Left cardiac atrium (tissue), 4 donors: ENCODE data around the gene OPTN. TPM values are rescaled to one million over a fixed set of nuclear protein-coding genes. Genes with fewer than 3 reads are reported as not detected.
A peak's percentile ranks its signal among the peaks of the same experiment; 100 is the strongest.
"Not testable (repeated sequence)": the region's sequence is repeated elsewhere in the genome, so short reads cannot be mapped to it uniquely, and the experiment has no call there.

Experiments
- ATAC-seq, 2 donors: fragments of 200-7000 bp; cut with Tn5 transposase; one replicate each; pipeline ENCODE4 v1.9.1; 2020; ENCODE audit warnings: mild to moderate bottlenecking in 2 of 2, moderate library complexity in 2 of 2
- DNase-seq: peaks from one replicate; pipeline ENCODE4 v3.0.0-alpha.2; 2020
- intact Hi-C, 2 donors: fragments of 100-400 bp; cut with DNase I; formaldehyde crosslinking; loops; one replicate each; pipeline versions ENCODE4 v1.14.1 to v1.15.1; 2022 to 2023
- total RNA-seq, 2 donors: library from RNA; stranded (reverse); fragmentation: NEBNext Ultra II Directional; extraction: Animal tissue kit (Norgen Biotek cat#: 25700); gene quantifications; one replicate each; pipeline ENCODE4 v1.2.1, GENCODE V29; 2021
- donor health status: DM: no; HTN: yes; CAD: no.
- donor health status: DM: no; HTN: yes; CAD: no; lungs with severe emphysema.
- donor health status: DM: yes; HTN: yes; CAD: no.
- donor health status: Dilated cardiomyopathy.

The OPTN gene
- total RNA-seq, 2 donors from 2014 or later = 95.1 to 123 TPM

DNA sequence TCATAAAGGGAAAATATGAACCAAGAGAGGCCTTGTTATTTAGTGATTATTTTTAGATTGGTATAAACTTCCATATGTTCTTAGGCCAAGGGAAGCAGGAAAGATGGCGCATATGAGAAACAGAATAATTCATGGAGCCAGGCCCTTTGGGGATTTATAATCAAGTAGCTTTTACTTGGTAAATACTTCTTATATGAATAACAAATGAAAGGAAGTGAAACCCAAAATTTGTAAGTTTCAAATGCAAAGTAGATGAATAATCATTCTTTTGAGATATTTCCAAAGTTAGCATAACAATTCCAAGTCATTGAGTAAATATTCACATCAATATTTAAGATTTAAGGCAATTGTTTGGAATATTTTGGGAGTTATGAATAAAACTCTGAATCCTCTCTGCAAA lies 13.9 kb upstream of the OPTN start:
- intact Hi-C loops = no loop called here
- ATAC-seq = no peak
- no peak for DNase-seq

DNA sequence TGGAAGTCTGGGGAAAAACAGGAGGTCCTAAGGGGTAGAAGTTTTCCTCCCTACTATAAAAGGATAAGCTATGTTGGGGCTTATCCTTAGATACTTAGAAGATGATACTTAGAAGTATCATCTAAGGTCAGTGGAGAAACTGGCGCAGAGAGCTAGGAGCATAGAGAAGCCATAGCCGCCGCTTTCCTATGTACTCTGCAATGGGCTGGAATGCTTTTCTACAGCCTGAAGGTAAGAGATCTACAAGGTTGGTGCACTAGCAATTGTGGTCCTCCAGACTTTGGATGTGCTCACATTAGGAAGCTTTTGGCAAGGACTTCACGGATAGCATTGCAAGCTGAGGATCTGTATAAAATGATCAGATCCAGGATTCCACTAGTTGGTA lies 12.4 kb upstream of the OPTN start:
- intact Hi-C loops = no loop called here
- ATAC-seq (no peak), DNase-seq (no peak)

DNA sequence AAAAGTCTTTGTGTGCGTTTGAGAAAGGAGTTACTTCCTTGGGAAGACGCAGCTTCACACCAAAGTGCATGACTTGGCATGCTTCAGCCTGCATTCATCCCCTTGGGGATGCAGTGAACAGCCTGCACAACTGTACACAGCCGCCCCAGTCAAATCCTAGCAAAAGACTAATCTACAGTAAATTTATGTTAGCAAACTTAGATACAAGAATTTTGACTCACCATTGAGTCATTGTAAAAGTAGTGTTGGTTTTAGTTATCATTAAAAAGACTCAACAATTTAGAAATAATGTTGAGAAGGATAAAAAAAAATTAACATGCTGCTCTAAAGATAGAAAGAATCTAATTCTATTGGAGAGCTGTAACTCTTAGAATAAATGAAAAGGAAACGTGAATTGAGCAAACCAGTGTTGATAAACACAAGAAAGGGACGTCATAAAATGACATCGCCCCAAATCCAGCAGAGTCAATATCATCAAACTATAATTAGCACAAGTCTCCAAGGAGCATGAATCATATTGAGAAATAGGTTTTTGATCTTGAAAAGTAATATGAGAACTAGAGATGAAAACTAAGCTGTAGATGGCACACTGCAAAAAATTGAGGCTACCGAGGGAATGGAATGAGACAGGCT lies 11.9 kb upstream of the OPTN start:
- no peak for DNase-seq
- intact Hi-C loops = no loop called here
- ATAC-seq = no peak

DNA sequence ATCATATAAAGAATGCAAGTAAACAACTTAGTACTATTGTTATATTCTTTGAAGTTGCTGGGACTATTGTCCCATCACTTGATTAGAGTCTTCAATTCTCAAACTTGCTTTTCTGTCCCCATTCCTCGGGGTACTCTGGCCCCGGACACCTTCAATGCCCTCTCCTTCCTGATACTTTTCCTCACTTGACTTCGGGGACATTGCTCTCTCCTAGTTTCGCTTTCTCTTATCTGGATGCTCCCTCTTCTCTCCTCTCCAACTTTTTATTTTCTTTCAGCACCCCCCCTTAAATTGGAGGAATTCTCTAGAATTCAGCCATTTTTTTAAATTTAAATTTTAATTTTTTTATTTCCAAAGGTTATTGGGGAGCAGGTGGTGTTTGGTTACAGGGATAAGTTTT lies 10.6 kb upstream of the OPTN start:
- ATAC-seq = no peak
- intact Hi-C loops = no loop called here
- no peak for DNase-seq

DNA sequence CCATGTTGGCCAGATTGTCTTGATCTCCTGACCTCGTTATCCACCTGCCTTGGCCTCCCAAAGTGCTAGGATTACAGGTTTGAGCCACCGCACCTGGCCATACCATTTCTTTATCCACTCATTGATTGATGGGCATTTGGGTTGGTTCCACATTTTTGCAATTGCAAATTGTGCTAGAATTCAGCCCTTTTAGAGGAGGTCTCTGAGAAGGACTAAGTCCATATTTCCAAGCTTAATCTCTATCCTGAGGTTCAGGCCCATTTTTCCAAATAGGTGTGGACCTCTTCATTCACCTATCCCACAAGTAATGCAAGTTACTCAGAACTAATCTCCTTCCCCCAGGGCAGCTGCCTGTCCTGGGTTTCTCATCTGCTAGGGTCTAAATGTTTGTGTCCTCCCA lies 9.7 kb upstream of the OPTN start:
- DNase-seq (no peak), ATAC-seq (no peak)
- intact Hi-C loops = no loop called here

DNA sequence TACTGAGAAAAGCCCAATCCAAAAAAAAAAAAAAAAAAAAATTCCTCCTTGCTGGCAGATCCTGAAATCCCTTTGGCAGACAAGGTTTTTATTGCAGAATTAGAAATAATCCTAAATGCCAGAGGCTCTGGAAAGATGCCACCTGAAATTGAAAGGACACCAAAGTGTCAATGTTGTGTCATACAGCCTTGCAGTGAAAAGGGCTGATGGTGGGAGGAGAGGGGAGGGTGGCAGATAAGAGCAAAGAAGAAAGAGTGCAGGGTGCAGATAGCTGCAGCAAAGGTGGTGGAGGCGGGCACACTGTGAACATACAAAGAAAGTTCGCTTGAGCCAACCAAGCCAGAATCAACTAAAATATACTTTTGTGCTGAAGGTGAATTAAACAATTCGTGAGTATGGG lies 8.2 kb upstream of the OPTN start:
- ATAC-seq (peak; percentile 36 to 50), DNase-seq (no peak)
- intact Hi-C loops = no loop called here

DNA sequence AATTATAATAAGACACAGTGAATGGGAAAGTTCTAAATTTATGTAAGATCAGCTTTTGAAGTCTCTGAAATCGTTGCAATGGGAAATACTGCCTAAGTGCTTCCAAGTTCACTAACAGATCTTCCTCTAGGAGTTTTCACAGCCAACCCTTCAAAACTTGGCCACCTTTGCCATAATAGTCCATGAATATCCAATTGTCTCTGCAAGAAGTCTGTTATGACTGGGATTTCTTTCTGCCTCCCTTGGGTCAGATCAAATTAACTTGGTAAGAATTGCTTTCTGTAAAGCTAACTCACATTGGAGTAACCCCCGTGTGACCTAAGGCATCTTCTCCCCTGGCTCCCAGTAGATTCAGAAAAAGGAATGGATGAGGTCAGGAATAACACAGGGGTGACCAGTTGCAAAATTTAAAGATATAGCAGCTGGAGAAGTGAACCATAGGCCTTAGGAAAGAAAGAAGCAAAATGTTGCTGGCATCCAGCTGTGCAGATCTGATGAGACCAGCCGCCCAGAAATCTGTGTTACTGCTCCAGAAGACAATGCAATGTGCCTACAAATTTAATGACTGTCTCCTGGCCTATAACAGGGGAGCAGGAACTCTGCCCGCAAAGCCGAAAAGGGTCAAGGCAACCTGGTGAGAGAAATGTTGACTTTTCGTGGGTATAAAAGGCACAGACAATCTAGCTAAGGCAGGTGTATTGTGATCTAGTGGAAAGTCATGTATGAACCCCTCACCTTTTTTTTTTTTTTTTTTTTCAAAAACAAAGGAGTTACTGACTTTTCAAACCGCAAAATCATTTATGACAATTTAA lies 7.5 kb upstream of the OPTN start:
- no peak for DNase-seq
- intact Hi-C loops = no loop called here
- ATAC-seq = peak; percentile 61 to 62

DNA sequence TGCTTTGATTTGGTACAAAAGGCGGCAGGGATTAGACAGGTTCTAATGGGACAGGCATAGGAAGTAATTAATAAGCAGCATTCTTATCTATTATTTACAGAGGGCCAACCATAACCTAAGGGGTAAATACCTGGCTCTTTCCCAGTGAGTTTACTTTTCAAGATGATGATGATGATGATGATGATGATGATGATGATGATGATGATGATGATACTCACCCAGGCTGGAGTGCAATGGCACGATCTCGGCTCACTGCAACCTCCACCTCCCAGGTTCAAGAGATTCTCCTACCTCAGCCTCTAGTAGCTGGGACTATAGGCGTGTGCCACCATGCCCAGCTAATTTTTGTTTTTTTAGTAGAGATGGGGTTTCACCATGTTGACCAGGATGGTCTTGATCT lies 5.9 kb upstream of the OPTN start:
- ATAC-seq, intact Hi-C loops, DNase-seq: not testable (repeated sequence)

DNA sequence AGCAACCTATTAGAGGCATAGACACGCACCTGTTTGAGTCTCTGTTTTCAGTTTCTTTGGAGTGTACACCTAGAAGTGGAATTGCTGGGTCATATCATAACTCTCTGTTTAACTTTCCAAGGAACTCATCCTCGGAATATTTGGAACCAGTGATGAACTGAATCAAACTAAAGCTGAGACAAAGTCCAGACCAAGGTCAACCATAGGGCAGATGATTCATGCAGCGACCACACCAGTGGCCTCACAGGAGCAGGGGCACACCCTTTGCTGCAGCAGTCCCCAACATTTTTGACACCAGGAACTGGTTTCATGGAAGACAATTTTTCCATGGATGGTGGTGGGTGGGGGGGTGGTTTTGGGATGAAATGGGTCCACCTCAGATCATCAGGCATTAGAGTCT lies 4.9 kb upstream of the OPTN start:
- ATAC-seq (no peak), DNase-seq (no peak)
- intact Hi-C loops = no loop called here

DNA sequence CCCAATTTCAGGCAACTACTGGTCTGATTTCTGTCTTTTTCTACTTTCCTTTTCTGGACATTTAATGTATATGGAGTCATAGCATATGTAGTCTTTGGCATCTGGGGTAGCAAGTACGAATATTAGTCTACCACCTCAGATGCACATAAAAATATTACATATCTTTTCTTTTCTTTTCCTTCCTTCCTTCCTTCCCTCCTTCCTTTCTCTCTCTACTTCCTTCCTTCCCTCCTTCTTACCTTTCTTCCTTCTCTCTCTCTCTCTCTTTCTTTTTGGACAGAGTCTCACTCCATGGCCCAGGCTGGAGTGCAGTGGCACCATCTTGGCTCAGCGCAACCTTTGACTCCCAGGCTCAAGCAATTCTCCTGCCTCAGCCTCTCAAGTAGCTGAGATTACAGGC lies 4.0 kb upstream of the OPTN start:
- intact Hi-C loops = no loop called here
- ATAC-seq (no peak), DNase-seq (no peak)

DNA sequence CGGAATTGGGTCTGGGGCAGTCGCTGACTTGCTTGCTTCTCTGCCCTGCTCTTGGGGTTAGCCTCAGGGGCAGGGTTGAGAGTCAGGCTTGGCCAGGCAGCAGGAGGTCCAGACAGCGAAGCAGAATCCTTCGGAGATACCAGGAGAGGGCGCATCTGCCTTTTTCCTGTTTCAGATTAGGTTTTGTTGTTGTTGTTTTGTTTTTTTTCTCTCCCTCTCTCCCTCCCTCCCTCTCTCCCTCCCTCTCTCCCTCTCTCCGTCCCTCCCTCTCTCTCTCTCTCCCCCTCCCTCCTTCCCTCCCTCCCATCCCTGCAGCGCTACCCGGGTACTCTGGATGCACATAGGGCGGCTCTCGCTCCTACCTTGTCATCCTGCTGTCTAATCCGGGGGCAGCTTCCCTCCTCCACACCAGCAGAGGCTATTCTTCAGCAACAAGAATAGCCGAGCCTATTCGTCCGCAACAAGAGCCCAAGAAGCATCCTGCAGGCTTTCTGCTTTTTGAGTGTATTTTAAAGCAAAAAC lies 758 bp upstream of the OPTN start:
- intact Hi-C loops = no loop called here
- DNase-seq = no peak
- peak; percentile 21 to 48 for ATAC-seq

DNA sequence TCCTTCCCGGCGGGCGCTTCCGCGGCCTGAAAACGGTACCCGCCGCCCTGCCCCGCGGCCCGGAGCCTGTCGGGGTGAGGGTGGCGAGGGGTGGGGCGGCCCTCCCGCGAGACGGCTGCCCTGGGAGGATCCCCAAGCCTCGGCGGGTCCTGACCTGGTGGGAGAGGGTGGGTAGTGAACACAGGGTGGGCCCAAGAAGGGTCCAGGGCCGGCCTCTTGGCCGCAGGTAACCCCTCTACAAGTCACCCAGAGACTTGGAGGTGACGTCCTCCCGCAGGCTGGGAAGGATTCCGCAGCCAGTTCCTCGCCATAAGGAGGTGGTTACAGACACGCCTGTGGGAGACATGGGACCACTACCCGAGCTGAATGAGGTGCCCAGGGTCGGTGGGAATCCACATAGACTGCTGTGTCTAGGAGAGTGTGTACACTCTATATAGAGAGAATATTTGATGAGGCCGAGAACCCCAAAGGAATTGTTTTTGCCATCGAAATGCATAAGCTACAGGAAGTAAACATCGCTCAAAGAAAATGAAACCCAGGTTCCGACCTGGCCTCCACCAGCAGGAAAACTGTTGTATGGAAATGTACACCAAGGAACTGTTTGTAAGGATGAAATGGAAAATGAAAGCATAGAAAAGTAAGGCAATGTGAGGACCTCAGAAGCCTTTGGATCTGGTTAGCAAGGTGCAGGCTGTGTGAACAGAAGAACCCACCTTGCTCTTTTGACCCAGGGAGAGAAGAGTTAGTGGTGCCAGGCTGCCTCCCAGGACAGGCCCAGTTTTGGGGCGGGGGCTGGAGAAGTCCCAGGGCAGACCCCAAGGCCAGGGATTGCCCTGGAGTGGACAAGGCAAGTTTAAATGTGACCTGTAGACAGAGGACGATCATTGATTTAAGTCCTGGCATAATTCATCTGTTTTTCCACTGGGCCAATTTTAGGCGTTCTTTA lies 659 bp downstream of the OPTN start:
- DNase-seq = peak; percentile 31

DNA sequence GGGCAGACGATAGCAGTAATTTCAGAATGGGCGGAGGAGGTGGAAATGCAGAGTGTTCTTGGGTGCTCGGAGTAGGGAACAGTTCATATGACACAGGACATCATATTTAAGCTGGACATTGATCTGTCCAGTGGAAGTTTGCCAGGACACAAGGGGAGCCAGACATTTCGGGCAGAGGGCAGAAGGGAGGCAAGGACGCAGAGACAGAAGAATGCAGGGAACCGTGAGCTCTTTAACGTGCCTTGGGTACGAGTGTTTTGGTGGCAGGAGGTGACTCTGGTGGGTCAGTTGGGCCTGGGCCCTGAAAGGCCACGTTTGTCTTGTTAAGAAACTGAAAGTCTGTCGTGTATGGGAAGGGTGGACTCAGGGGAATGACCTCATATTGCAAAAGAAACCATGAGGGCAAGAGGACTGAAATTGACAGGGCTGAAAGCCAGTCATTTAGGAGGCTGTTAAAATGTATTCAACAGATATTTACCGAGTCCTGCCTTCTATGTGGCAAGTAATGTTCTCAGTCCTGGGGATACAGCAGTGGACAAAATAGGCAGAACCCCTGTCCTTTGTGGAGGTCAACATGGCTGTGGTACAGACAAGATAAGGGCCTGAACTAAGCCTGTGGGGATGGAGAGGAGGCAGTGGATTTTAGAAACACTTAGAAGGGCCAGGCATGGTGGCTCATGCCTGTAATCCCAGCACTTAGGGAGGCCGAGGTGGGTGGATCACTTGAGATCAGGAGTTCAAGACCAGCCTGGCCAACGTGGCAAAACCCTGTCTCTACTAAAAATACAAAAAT lies 2.2 kb downstream of the OPTN start:
- ATAC-seq (no peak), DNase-seq (peak; percentile 41)
- intact Hi-C loops = no loop called here

More for the DNA sequence above, 659 bp downstream of the OPTN start:
- peak; percentile 31 to 55 for ATAC-seq
- intact Hi-C loops = no loop called here

DNA sequence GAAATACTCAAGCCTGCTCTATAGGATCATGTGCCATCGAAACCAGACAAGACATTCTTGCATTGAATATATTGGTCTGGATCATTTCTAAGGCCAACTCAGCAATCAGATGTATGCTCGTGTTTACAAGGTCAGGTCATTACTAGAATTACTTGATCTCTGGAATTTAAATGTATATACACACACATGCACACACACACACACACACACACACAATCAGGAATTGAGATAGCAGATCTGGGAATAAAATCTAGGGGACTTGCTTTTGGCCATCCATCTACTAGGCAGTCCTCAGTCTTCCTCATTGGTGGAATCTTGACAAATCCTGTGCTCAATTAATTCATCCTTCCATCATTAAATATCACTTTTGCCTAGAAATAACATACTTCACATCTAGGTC lies 3.6 kb downstream of the OPTN start:
- intact Hi-C loops = no loop called here
- no peak for ATAC-seq
- DNase-seq = no peak

DNA sequence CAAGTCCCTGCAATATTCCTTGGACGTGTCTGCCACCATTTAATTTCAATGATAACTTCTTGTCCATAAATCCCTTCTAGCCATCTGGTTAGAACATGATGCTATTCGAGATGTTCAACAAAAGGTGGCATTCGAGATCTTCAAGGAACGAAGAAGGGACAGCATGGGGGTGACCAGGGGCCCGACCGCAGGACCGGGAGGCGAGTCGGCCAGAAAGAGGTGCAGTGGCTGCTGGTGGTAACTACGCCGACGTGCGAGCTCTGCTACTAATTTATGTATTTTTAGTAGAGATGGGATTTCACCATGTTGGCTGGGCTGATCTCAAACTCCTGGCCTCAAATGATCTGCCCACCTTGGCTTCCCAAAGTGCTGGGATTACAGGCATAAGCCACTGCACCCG lies 4.7 kb downstream of the OPTN start:
- ATAC-seq (no peak), DNase-seq (no peak)
- intact Hi-C loops = no loop called here

DNA sequence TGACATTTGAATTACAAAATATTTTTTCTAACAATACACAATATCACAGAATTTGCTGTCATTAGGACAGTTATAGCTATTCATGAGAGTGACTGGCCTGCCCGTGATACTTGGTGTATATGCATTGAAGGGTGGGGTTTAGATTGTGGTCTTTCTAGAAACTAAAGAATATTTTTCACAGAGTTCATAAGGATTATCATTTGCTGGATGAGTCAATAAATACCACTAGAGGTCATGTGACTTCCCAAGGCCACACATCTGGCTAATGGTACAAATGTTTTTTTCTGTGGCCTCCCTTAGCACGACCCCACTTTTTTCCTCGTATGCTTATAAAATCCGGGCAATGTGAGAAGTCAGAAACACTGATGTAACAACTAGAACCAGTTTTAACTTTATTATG lies 5.2 kb downstream of the OPTN start:
- ATAC-seq (no peak), DNase-seq (no peak)
- intact Hi-C loops = no loop called here

DNA sequence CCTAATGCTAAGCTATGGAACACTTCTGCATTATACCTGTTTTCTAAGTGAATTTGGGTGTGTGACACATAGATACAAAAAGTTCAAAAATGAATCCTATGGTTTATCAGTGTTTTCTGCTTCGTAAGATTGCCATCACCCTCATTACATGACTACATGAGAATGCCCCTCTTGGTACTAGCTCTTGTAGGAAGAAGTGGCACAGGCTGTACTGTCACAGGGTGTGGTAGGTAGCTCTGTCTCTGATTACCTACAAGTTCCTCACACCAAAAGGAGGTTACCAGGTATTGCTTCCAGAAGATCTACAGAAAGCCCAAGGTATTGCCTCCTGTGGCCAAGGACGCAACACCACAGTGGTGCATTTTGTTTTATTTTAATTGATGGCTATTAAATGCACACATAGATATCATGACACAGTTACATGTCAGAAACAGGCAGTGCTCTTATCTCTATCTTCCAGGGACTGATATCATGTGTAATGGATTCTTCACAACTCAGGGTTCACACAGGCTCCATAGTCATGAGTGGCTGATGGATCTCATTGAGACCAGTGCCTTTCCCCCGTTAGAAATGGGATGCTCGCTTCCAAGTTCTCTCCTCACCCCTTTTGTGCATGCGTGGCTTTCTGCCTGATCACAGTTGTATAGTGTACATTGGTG lies 6.6 kb downstream of the OPTN start:
- DNase-seq (no peak), ATAC-seq (no peak)
- intact Hi-C loops = no loop called here

DNA sequence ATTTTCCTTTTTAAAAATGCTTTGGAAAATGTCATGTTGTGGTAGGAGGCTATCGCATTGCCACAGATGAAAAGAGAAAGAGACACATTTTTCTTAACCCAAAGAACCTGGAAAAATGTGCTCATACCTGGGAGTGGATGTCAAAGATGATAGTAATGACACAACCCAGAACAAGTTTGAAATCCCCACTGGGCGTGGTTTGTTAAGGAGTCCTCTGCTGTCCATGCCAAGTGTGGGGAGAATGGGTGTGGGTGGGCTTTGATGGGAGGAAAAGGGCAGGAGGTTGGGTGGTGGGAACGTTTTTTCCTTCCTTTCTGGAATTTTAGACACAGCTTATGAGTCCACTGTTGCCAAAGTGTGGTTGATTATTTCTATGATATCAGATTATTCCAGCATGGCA lies 10.9 kb downstream of the OPTN start:
- DNase-seq (no peak), ATAC-seq (no peak)
- intact Hi-C loops = no loop called here

DNA sequence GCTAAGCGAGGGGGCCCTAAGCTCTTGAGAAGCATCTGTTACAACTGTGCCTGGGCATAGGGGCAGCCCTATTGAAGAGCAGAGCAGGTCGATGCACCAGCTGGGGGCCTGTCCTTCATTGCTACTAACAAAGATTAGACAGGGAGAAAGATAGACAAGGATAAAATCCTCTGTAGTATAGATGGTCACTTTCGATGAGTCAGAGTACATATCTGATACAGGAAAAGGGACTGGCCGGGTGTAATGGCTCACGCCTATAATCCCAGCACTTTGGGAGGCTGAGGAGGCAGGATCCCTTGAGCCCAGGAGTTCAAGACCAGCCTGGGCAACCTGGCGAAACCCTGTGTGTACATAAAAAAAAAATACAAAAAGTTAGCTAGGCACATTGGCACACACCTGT lies 13.6 kb downstream of the OPTN start:
- ATAC-seq (no peak), DNase-seq (no peak)
- intact Hi-C loops = no loop called here
